Activated CD8-positive, alpha-beta T cell treated with anti-CD3 and anti-CD28 coated beads for 36 hours (primary cell): ENCODE results near the gene KIRREL3. TPM values are rescaled to one million over a fixed set of nuclear protein-coding genes. Genes with fewer than 3 reads are reported as not detected.

Source experiments
- ATAC-seq: fragments of 200-7000 bp; cut with Tn5 transposase; one replicate; pipeline ENCODE4 v1.10.0; 2021; ENCODE audit warnings: mild to moderate bottlenecking, moderate library complexity
- CTCF ChIA-PET: fragments of 350-600 bp; sonication (Branson Sonifier 250); formaldehyde crosslinking; loops from one replicate; lab custom pipeline; 2021; ENCODE audit warnings: antibody characterized with exemption; lab: Charles Lee
- POLR2A ChIA-PET: fragments of 350-600 bp; sonication (Branson Sonifier 250); formaldehyde crosslinking; loops from one replicate; lab custom pipeline; 2021; ENCODE audit warnings: antibody characterized with exemption; lab: Charles Lee
- DNase-seq: peaks from one replicate; pipeline ENCODE4 v3.0.0-alpha.2; 2020
- H3K27ac Mint-ChIP-seq: one replicate; pipeline ENCODE4 v1.8.0; 2021; ENCODE audit warnings: mild to moderate bottlenecking, mixed read lengths
- H3K27me3 Mint-ChIP-seq: one replicate; pipeline ENCODE4 v1.8.0; 2021; ENCODE audit warnings: mixed read lengths
- H3K36me3 Mint-ChIP-seq: one replicate; pipeline ENCODE4 v1.8.0; 2021; ENCODE audit warnings: low read depth, mixed read lengths
- H3K4me1 Mint-ChIP-seq: one replicate; pipeline ENCODE4 v1.8.0; 2021; ENCODE audit warnings: low read depth, mixed read lengths
- H3K4me3 Mint-ChIP-seq: one replicate; pipeline ENCODE4 v1.8.0; 2021; ENCODE audit warnings: mild to moderate bottlenecking, moderate library complexity, mixed read lengths
- H3K9me3 Mint-ChIP-seq: one replicate; pipeline ENCODE4 v1.8.0; 2021; ENCODE audit warnings: mixed read lengths
- intact Hi-C: fragments of 100-400 bp; cut with micrococcal nuclease; formaldehyde crosslinking; loops from one replicate; pipeline ENCODE4 v1.10.0; 2022
- total RNA-seq, 2 experiments: library from RNA; stranded (reverse); gene quantifications; one replicate each; pipeline ENCODE4 v1.2.3, GENCODE V29; 2021
- TF ChIP-seq, protein P1 (sequence below): fragments of 200-600 bp; IDR thresholded peaks from one replicate; pipeline ENCODE4 v1.8.0; 2022; ENCODE audit warnings: antibody characterized with exemption, mild to moderate bottlenecking

KIRREL3 gene
- total RNA-seq, 2 experiments from 2014 or later: not detected

- H3K36me3 Mint-ChIP-seq: no peaks in the 10 kb centered on the region
- TF ChIP-seq, protein P1, sequence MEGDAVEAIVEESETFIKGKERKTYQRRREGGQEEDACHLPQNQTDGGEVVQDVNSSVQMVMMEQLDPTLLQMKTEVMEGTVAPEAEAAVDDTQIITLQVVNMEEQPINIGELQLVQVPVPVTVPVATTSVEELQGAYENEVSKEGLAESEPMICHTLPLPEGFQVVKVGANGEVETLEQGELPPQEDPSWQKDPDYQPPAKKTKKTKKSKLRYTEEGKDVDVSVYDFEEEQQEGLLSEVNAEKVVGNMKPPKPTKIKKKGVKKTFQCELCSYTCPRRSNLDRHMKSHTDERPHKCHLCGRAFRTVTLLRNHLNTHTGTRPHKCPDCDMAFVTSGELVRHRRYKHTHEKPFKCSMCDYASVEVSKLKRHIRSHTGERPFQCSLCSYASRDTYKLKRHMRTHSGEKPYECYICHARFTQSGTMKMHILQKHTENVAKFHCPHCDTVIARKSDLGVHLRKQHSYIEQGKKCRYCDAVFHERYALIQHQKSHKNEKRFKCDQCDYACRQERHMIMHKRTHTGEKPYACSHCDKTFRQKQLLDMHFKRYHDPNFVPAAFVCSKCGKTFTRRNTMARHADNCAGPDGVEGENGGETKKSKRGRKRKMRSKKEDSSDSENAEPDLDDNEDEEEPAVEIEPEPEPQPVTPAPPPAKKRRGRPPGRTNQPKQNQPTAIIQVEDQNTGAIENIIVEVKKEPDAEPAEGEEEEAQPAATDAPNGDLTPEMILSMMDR: no peak
- CTCF ChIA-PET: no interaction called here
- H3K4me1 Mint-ChIP-seq: no peaks in the 10 kb centered on the region
- intact Hi-C loops: no loop called here
- ATAC-seq (no peak), DNase-seq (no peak)
- peaks cover 5% of the 10 kb centered on the region for H3K27me3 Mint-ChIP-seq
- POLR2A ChIA-PET: no interaction called here
- no peak overlapping the region for H3K27ac Mint-ChIP-seq
- H3K9me3 Mint-ChIP-seq: no peaks in the 10 kb centered on the region
- H3K4me3 Mint-ChIP-seq: no peak overlapping the region
Observed at GRCh38 chr11:126663749-126664592, 336.6 kb downstream of the KIRREL3 start.

GRCh38 chr11:126662035-126662790 is 338.4 kb downstream of the KIRREL3 start:
- POLR2A ChIA-PET: no interaction called here

GRCh38 chr11:126660761-126661425 is 339.7 kb downstream of the KIRREL3 start:
- no peak for ATAC-seq
- Mint-ChIP-seq H3K9me3 (no peaks in the 10 kb centered on the region), H3K4me1 (no peaks in the 10 kb centered on the region), H3K36me3 (no peaks in the 10 kb centered on the region), H3K27me3 (no peaks in the 10 kb centered on the region), H3K27ac (no peak overlapping the region), H3K4me3 (no peak overlapping the region)
- intact Hi-C loops: no loop called here
- CTCF ChIA-PET: no interaction called here
- TF ChIP-seq, protein P1: no peak
- POLR2A ChIA-PET: no interaction called here
- DNase-seq: no peak

More at GRCh38 chr11:126662035-126662790, 338.4 kb downstream of the KIRREL3 start:
- no peaks in the 10 kb centered on the region for H3K9me3 Mint-ChIP-seq
- no peak overlapping the region for H3K27ac Mint-ChIP-seq
- ATAC-seq (no peak), DNase-seq (no peak)
- no peaks in the 10 kb centered on the region for H3K36me3 Mint-ChIP-seq
- H3K27me3 Mint-ChIP-seq: peaks cover 1% of the 10 kb centered on the region
- H3K4me3 Mint-ChIP-seq: no peak overlapping the region
- intact Hi-C loops: no loop called here
- H3K4me1 Mint-ChIP-seq: no peaks in the 10 kb centered on the region
- CTCF ChIA-PET: no interaction called here
- TF ChIP-seq, protein P1: no peak

DNA sequence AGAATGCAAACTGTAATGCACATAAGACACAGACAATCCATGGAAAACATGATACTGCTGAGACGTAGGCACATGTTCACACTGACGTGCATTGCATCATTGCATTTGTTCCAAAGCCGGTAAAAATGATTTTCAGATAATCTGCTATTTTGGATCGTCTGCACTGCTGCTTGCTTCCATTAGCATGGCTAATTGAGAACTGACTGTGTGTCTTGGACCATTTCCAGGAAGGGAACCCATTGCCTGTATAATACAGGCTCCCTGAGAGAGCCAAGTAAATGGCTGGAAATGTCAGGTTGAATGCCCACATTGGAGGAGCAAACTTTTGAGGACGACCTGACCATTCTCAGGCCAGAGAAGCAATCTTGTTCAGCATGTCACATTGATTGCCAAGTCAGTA is 340.2 kb downstream of the KIRREL3 start:
- Mint-ChIP-seq H3K36me3 (no peaks in the 10 kb centered on the region), H3K4me1 (no peaks in the 10 kb centered on the region), H3K9me3 (no peaks in the 10 kb centered on the region), H3K27me3 (no peaks in the 10 kb centered on the region), H3K27ac (no peak overlapping the region), H3K4me3 (no peak overlapping the region)
- TF ChIP-seq, protein P1: no peak
- ChIA-PET CTCF (no interaction called here), POLR2A (no interaction called here)
- DNase-seq (no peak), ATAC-seq (no peak)
- intact Hi-C loops: no loop called here
